T-helper 9 cell (primary cell): ENCODE results near the gene SNX33.

Experiments
- DNase-seq: peaks from one replicate; pipeline ENCODE4 v3.0.0-alpha.2; 2020

Gene SNX33

DNA sequence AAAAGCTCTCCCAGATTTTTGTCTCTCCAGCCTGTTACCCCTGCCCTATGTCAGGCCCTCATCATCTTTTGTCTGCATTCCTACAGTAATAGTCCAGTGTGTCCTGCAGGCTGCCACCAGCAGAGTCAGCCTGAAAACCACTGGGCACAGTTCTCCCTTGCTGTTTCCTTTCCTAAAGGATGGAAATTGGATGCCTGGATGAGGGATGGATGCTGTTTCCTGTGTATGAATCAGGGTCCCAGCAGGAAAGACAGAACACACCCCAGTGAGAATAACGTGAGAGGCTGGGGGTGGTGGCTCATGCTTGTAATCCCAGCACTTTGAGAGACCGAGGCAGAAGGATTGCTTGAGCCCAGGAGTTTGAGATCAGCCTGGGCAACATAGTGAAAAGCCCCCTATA lies 3.3 kb upstream of the SNX33 start:
- DNase-seq = no peak

DNA sequence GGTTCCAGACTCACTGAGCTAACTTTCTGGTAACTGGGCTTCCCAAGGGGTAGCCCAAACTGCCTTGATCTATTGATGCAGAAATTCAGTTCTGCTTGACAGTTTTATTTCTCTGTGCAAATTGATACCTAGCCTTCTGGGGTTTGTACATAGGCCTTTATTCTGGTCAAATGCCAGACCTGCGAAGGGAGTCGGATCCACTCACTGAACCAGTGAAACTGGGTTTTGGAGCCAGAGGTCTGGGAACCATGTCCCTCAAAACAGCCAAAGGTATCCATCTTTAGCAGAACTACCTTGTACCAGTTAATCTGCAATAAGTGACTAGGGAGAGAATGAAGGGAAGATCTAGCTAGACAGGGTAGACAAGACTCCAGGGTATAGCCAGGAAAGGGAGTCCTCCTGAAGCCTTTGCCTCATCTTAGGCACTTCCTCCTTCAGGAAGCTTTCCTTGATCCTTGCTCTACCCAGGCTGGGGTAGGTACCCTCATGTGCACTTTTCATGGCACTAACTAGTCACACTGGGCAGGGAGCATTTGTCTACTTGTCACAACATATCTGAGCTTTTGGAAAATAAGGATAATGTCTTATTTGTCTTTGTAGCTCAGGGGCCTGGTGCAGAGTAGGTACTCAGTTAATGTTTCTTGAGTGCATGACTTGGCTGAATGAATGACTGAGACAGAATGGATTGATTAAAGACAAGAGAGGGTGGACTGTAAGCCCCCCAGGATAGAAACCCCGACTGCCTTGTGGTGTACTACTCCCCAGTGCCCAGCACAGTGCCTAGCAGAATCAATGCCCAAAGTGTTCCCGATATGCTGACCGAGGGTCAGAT lies 1.4 kb upstream of the SNX33 start:
- no peak for DNase-seq

DNA sequence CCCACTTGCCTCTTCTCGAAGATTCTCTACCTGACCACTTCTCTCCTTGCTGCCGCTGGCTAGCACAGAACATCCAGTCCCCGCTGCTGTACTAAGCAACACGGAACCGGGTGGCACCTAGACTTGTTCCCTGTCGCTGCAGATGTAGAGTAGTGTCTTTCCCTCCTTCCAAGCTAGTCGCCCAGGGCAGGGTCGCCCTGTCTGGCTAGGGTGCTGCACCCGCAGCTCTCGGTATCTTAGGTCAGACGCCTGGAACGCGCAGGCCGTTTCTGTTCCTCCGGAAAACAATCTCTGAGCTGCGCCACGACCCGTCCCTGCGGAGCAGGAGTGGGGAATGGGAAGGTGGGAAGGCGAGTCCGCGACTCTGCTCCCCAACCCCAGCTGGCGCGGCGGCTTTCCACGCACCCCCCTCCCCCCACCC lies 758 bp upstream of the SNX33 start:
- DNase-seq = no peak

DNA sequence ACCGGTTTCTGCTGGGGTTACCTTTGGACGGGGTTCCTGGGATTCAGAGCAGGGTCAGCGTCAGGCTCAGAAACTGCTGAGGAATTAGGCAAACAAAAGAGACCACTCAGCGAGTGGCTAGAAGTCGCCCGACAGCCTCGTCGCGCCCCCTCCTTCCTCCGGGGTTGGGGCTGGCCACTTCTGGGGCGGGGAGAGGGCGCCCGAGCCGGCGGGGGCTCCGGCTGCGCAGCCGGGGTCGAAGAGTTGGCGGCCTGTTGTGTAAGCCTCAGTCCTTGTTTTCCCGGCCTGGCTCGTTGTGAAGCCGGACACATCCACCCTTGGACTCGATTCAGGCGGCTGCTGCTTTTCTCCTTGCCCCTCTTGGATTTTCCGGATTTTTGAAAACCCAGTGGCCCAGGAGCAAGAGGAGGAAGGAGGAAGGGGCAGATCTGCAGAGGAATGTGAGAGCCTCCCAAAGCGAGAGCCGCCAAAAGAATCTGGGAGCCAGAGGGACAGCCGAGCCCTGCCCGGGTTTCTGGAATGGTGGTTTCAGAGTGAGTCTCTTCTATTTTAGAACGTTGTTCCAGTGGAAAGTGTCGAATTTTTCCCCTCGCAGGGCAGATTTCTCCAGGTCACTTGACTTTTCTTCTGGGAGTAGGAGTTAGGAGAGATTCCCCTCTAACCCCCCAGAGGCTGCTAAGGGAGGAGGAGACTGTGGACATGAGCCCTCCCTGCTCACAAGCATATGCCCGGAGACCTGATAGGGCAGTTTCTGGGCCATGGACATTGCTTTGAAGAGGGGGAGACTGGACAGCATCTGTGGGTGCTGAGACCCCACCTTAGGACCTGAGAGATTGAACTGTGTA lies 666 bp downstream of the SNX33 start:
- no peak for DNase-seq

DNA sequence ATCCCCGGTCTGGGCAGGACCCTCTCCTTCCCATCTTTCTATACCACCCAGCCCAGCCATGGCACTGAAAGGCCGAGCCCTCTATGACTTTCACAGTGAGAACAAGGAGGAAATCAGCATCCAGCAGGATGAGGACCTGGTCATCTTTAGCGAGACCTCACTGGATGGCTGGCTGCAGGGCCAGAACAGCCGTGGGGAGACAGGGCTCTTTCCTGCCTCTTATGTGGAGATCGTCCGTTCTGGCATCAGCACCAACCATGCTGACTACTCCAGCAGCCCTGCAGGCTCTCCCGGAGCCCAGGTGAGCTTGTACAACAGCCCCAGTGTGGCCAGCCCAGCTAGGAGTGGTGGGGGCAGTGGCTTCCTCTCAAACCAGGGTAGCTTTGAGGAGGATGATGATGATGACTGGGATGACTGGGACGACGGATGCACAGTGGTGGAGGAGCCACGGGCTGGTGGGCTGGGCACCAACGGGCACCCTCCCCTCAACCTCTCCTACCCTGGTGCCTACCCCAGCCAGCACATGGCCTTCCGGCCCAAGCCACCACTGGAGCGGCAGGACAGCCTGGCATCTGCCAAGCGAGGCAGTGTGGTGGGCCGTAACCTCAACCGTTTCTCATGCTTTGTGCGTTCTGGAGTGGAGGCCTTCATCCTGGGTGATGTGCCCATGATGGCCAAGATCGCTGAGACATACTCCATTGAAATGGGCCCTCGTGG lies 1.5 kb downstream of the SNX33 start:
- no peak for DNase-seq

DNA sequence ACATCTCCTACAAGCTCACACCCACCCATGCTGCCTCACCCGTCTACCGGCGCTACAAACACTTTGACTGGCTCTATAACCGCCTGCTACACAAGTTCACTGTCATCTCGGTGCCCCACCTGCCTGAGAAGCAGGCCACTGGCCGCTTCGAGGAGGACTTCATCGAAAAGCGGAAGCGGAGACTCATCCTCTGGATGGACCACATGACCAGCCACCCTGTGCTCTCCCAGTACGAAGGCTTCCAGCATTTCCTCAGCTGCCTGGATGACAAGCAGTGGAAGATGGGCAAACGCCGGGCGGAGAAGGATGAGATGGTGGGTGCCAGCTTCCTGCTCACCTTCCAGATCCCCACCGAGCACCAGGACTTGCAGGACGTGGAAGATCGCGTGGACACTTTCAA lies 2.1 kb downstream of the SNX33 start:
- DNase-seq = no peak

DNA sequence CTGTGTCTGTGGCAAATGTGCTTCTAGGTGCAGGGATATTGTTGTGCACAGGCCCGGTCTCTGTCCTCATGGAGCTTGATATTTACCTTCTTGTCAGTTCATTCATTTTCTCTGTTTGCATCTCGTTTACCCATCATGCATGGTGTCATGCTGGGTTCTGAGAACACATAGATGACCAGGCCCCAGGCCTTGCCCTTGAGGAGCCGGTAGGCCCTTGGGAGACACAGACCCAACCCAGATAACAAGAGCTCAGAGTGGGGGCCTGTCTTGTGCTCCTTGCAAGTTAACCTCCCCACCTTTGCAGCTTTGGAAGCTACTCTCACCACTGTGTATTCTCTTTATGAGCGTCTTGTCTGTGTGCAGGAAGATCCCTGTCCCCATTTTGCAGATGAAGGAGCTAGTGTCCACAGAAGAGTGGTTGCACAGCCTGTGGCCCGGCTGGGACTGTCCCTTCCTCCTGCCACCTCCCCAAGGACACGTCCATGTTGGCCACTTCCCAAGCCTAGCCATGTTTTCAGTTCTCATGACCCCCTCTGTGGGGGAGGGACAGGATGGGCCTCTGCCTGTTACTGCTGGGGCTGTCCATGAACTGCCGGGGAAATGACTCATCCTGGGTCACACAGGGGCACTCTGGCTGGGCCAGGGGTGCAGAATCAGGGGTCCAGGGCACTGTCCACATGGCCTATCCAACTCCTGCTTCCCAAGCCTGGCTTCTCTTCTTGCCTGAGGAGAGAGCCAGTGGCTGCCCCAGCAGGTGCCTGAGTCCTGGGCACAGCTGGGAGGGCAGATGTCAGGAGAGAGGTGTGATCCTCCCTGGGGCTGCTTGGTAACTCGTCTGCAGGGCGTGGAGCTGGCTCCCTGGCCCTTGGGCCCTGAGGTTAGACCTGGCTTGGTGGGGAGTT lies 3.4 kb downstream of the SNX33 start:
- DNase-seq = no peak

DNA sequence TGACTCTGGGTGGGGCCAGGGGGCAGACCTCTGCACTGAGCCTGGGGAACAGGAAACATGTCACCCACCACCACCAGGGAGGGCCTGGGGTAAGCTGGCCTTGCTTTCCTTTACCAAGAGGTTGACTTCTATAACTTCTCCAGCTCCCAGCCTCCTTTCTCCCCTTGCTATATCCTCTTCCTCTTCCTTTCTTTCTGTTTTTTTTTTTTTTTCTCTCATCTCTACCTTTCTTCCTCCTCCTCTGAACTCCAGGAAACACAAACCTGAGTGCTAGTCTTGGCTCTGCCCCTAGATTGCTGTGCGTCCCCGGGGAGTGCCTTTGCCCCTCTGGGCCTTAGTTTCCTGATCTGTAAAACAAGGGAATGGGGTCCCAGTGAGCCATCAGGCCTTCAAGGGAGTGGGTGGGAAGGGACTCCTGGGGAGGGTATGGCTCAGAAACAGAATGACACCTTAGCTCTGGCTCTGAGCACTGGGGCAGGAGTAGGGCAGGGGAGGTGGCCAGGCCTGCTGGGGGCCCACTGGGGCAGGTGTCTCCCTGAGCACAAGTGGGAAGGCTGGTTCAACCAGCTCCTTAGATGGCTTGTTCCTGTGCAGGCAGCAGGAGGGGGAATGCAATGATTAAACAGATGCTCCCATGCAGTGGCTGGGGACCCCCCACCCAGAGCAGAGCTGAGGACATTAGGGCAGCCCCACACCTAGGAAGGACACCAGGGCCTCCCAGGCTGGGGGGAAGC lies 4.3 kb downstream of the SNX33 start:
- no peak for DNase-seq

DNA sequence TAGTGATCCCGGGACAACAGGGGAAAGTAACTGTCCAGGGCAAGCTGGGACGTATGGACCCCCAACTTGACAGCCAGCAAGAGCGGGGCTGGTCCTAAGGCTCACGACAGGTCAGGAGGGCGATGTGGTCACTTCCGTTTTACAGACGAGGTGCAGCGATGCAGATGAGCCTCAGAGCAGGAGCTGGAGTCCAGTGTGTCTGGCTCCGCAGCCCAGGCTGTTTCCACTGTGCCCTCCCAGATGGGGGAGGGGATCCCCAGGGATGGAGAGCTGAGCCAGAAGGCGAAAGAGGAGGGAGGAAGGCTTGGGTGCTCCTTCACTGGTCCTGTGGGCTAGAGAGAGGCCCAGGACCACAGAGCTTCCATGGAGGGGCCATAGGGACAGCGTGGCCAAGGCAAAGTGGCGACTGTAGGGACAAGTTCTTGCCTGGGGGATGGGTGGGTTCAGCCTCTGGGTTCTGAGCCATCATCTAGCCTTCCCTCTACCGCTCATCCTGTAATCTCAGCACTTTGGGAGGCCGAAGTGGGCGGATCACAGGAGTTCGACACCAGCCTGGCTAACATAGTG lies 5.7 kb downstream of the SNX33 start:
- no peak for DNase-seq

DNA sequence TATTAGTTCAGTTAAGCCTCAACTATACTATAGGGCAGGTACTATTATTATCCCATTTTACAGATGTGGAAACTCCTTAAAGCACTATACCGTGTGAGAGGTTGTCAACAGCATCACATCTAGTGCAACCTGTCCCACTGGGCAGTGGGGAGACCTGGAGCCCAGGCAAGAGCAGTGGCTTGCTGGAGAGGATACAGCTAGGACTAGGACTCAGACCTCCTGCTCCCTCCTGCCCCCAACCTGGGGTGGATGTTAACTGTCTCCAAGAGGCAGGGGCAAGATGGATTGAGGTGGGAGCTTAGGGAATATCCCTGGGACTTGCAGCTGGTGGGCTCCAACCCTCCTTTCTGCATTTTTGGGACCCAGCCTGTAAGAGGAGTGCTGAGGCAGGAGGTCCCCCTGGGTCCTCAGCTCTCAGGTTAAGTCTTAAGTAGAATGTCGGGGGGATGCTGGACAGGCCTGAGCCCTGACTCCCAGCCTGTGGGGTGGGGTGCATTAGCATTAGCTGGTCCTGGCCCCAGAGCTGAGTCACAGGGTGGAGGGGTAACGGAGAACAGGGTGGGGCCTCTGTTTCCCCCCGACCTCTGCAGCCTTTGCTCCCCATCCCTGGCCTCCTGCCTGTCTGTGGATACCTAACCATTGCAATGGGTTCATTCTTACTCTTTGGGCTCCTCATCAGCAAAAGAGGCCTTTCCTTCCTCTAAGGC lies 6.6 kb downstream of the SNX33 start:
- DNase-seq = no peak

DNA sequence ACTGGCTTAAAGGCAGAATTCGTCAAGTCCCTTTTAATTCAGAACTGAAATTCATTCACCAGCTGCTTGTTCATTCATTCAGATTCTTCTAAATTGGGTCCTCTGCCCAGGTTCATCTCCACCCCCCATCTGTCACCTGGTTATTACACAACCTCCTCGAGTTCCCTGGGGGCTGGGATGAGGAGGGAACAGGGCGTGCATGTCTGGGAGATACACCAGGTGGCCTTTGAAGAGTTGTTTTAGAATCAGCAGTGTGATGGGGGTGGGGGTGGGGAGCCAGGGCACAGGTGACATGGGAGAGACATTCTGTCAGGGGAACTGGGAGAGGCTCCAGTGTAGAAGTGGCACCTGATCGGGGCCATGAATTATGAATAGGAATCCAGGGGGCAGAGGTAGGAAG lies 8.2 kb downstream of the SNX33 start:
- no peak for DNase-seq

DNA sequence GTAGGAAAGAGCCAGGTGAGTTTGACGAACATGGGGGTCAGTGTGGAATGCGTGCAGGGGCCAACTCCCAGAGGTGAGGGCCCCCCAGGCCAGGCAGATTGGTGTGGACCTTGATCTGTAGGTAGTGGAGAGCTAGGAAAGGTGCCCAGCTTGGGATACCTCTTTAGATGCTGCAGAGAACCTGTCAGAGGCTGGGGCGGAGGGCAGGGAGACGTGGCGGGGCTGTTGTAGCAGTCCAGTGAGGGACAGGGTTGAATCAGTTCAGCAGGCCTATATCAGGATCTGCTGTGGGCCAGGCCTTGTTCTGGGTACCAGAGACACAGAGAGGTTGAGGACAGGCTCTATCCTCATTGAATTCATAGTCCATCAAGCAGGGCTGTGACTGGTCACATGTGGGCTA lies 8.6 kb downstream of the SNX33 start:
- no peak for DNase-seq

DNA sequence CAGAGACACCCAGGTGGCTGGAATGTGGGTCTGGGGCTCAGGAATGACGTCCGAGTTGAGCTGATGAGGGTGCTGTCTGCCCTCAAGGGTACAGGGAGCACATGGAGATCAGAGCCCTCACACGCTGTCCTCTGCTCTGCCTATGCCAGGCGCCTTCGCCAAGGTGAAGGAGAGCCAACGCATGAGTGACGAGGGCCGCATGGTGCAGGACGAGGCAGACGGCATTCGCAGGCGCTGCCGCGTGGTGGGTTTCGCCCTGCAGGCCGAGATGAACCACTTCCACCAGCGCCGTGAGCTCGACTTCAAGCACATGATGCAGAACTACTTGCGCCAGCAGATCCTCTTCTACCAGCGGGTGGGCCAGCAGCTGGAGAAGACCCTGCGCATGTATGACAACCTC lies 9.1 kb downstream of the SNX33 start:
- DNase-seq = no peak

DNA sequence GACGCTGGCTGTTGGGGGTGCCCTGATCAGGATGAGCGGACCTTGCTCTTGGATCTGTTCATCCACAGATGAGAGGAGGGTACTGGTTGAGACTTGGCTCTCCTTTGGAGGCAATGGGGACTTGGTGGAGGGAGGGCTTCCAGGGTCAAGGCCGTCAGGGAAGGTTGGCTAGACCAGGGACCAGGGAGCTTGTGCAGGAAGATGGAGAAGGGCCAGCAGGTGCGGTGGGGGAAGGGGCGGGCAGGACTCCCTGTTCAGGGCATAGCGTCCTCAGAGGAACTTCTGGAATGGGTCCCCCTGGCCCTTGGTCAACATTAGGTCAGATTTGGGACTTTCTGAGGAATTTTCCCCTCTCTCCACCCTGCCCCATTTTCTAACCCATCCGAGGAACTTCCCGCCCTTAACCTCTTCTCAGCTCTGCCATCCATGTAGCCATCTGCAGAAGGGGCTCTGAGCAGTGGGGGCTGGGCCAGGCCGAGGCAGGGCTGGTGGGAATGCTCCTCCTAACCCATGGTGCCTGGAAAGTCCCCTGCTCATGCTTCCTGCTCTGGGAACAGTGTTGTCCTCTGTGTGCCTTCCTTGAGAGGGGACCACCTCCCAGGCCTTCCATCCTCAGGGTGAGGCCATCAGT lies 11.5 kb downstream of the SNX33 start:
- DNase-seq = no peak

DNA sequence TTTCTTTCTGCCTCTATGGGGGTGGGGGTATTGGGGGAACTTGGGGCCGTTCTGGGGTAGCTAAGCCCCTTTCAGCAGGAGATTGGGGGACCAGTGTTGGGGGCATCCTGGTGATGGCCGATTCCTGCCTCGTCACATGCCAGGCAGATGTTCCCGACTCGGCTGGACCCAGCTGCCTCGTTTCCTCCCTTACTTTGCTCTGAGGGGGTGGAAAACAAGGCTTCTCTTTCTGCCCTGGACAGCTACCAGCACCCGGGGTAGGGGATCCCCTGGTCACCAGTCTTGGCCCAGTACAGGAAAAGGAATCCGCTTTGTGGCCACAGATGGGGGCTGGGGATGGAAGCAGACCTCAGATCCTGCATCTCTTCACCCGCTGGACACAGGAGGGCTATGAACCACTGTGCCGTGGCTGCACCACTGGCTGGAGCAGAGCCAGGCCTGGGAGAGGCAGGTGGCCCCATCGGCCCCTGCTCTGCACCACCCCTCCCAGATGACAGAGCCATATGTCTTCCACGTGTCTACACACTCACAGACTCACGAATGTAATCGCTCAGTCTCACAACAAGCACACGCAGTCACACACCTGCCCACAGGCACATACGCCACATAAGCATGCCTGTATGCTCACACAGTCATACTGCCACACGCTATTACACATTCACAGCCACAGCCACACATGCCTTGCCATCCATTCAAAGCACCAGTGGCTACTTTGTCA lies 12.4 kb downstream of the SNX33 start:
- no peak for DNase-seq

DNA sequence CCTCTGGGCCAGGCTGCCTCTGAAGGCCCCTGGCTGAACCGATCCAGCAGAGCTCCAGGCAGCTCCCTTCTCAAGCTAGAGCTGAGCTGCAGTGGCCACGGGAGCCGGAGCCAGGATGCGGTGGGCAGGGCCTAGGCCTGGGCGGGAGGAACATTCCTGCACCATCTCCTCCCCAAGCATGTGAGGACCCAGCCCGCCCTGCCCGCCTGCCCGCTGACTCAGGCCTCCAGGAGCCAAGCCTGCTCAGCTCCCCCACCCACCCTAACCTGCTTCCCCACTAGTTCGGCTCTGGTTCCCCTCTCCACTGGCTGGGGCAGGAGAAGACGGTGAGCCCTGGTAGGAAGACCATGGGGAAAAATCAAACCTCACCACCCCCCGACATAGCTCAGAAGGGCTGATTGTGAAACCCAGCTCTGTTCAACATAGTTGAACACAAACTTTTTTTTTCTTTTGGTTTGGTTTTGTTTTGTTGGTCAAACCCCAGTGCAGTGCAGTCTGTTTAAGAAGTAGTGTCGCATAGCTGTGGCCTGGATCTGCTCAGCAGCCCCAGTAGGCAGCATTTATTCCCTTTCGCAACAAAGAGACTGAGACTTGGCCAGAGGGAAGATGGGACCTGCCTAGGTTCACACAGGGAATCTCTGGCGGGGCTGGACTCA lies 13.5 kb downstream of the SNX33 start:
- DNase-seq = no peak

DNA sequence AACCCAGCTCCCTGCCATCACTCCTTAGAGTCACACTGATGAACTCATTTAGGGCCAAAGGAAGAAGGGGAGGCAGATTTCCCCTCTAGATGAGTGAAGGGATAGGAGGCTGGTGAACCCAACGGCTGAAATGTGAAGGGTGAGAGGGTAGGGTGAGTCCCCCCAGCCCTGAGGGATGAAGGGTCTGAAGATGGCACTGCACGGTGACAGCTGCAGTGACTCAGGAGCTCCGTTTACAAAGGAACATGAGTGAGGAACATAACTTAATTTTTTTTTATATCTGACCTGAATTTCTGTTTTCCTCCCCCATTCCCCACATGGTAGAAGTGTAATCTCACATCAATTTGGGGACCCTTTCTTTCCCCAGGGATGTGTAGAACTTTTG lies 14.0 kb downstream of the SNX33 start:
- no peak for DNase-seq

DNA sequence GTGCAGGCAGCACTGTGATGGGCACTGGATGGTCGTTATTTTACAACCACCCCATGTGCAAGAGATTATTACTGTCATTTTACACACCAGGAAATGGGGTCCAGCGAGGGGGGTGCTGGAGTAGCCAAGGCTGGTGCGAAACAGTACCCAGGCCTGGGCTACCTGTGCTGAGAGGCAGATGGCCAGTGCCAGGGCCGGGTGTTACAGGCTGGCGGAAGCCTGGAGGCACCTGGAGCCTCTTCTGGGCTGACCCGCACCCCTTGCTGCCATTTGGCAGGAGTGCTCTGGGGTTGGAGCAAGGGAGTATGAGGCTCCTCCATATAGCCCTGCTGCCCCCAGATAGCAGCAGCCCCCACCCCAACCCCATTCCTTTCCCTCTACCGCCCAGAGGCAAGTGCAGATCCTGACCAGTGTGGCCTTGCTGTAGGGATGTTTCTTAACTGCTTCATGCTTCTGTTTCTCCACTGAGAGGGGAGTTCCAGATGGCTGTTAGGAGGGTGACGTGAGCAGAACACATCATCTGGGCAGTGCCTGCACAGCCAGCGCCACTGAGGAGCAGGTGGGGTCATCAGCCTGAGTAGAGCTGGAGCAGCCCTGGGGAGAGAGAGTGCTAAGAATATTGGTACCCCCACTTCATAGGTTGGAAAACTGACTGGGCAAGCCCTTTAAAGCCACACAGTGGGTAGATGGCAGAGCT lies 15.3 kb downstream of the SNX33 start:
- no peak for DNase-seq
